Suprapubic skin (tissue), 3 donors: ENCODE data around the gene CFAP126.

Experiments used
- EP300 ChIP-seq: sonication (generic); formaldehyde crosslinking; IDR thresholded peaks from one replicate; pipeline ENCODE4 v1.6.1; 2017; ENCODE audit warnings: antibody characterized with exemption
- POLR2A ChIP-seq, 2 donors: fragments of 450-650 bp; IDR thresholded peaks; one replicate each; pipeline ENCODE4 v1.6.1; 2017; ENCODE audit warnings: antibody characterized with exemption in 2 of 2, mild to moderate bottlenecking in 2 of 2, moderate library complexity in 2 of 2
- TF ChIP-seq, protein P1 (sequence below), 2 donors: fragments of 200-600 bp in 1 of 2; fragments of 450-650 bp in 1 of 2; sonication (generic) in 1 of 2; IDR thresholded peaks; one replicate each; pipeline ENCODE4 v1.5.1; 2016 to 2019; ENCODE audit warnings: antibody characterized with exemption in 2 of 2, mild to moderate bottlenecking in 1 of 2, moderate library complexity in 1 of 2

DNA sequence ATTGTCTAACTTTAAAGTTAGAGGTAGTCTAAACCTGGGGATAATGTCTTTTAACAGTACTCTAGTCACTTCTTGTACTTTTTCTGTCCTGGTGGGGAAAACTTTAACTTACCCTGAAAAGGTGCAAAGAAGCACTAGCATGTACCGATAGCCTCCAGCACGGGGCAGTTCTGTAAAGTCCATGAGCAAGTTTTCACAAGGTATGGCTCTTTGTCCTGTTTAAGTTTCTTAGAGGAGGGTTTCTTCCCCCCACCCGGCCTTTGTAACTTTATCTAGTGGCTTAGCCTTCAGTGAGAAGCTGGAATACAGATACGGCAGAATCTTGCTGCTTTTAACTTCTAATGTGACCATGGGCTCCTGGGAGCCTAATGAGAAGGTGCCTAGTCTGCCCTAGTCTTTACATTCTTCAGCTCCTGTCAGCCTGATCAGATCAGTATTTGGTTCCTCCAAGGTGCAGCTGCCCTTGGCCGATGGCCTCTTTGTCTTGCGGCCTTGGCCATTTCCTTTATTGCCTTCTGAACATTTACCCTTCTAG lies 39.8 kb upstream of the CFAP126 start:
- TF ChIP-seq, protein P1, sequence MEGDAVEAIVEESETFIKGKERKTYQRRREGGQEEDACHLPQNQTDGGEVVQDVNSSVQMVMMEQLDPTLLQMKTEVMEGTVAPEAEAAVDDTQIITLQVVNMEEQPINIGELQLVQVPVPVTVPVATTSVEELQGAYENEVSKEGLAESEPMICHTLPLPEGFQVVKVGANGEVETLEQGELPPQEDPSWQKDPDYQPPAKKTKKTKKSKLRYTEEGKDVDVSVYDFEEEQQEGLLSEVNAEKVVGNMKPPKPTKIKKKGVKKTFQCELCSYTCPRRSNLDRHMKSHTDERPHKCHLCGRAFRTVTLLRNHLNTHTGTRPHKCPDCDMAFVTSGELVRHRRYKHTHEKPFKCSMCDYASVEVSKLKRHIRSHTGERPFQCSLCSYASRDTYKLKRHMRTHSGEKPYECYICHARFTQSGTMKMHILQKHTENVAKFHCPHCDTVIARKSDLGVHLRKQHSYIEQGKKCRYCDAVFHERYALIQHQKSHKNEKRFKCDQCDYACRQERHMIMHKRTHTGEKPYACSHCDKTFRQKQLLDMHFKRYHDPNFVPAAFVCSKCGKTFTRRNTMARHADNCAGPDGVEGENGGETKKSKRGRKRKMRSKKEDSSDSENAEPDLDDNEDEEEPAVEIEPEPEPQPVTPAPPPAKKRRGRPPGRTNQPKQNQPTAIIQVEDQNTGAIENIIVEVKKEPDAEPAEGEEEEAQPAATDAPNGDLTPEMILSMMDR (IDR thresholded peaks at IDR 0.05) = no peak
- TF ChIP-seq EP300 (no peak), POLR2A (IDR thresholded peaks at IDR 0.05) (no peak)
